ENCODE data around the gene ULK4.

Gene ULK4

DNA sequence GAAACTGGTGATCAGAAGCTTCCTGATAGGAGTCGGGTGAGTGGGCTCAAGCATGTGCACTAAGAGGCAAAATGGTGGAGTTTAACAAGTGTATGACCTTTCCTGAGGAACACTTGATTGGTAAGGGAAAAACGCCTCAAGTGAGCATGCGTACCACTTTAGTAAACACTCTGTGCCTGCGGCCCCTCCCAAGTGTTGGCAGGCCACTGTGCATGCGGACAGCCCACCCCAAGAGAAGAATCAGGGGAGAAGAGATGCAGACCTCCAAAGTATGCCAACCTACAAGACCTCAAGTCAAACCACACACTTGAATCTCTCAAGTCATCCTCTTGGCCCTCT lies 640.3 kb downstream of the ULK4 start:
- TF ChIP-seq ZNF530 (tag by site-specific recombination; IDR thresholded peaks at IDR 0.05; ENCODE audit: low read depth) (no peak), ZNF23 (tag by site-specific recombination; IDR thresholded peaks at IDR 0.05; ENCODE audit: borderline replicate concordance) (no peak), SP3 (tag by site-specific recombination; IDR thresholded peaks at IDR 0.05) (no peak), MYNN (tag by site-specific recombination; IDR thresholded peaks at IDR 0.05; ENCODE audit: borderline replicate concordance) (no peak), ZNF2 (tag by site-specific recombination; IDR thresholded peaks at IDR 0.05) (no peak), ZNF112 (tag by site-specific recombination; IDR thresholded peaks at IDR 0.05) (no peak), ZNF266 (tag by site-specific recombination; IDR thresholded peaks at IDR 0.05; ENCODE audit: low read depth) (no peak), EGR2 (tag by site-specific recombination; IDR thresholded peaks at IDR 0.05; ENCODE audit: low read depth) (no peak), ZNF202 (tag by site-specific recombination; IDR thresholded peaks at IDR 0.05; ENCODE audit: borderline replicate concordance) (no peak)
- TF ChIP-seq, protein P1, sequence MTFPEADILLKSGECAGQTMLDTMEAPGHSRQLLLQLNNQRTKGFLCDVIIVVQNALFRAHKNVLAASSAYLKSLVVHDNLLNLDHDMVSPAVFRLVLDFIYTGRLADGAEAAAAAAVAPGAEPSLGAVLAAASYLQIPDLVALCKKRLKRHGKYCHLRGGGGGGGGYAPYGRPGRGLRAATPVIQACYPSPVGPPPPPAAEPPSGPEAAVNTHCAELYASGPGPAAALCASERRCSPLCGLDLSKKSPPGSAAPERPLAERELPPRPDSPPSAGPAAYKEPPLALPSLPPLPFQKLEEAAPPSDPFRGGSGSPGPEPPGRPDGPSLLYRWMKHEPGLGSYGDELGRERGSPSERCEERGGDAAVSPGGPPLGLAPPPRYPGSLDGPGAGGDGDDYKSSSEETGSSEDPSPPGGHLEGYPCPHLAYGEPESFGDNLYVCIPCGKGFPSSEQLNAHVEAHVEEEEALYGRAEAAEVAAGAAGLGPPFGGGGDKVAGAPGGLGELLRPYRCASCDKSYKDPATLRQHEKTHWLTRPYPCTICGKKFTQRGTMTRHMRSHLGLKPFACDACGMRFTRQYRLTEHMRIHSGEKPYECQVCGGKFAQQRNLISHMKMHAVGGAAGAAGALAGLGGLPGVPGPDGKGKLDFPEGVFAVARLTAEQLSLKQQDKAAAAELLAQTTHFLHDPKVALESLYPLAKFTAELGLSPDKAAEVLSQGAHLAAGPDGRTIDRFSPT (tag by site-specific recombination; IDR thresholded peaks at IDR 0.05): no peak
- CTCF ChIA-PET: no interaction called here
- no peak overlapping the region for H3K27ac ChIP-seq (ENCODE audit: extremely low read depth, low read depth, low read length)

GRCh38 chr3:41320953-41321641 lies 640.8 kb downstream of the ULK4 start:
- Histone ChIP-seq H3K9me3 (ENCODE audit: control insufficient read depth, insufficient read depth, low read depth, low read length) (no peaks in the 10 kb centered on the region), H3K36me3 (ENCODE audit: control insufficient read depth in 2 of 2, insufficient read depth in 1 of 2, low read length in 2 of 2) (no peaks in the 10 kb centered on the region), H3K27ac (ENCODE audit: extremely low read depth, low read depth, low read length) (no peak overlapping the region), H3K4me3 (ENCODE audit: low read depth, low read length) (no peak overlapping the region), H3K4me1 (ENCODE audit: control insufficient read depth, insufficient read depth, low read length) (no peaks in the 10 kb centered on the region)
- TF ChIP-seq, protein P1 (tag by site-specific recombination; IDR thresholded peaks at IDR 0.05): no peak
- TF ChIP-seq ZNF174 (tag by site-specific recombination; IDR thresholded peaks at IDR 0.05) (no peak), ZNF544 (tag by site-specific recombination; IDR thresholded peaks at IDR 0.05) (no peak), WT1 (tag by site-specific recombination; IDR thresholded peaks at IDR 0.05) (no peak), KLF16 (tag by site-specific recombination; IDR thresholded peaks at IDR 0.05) (no peak), KLF10 (tag by site-specific recombination; IDR thresholded peaks at IDR 0.05) (no peak)
- CTCF ChIA-PET: no interaction called here
- POLR2A ChIA-PET: no interaction called here

More for the DNA sequence above, 640.3 kb downstream of the ULK4 start:
- Histone ChIP-seq H3K9me3 (ENCODE audit: control insufficient read depth, insufficient read depth, low read depth, low read length) (no peaks in the 10 kb centered on the region), H3K4me3 (ENCODE audit: low read depth, low read length) (no peak overlapping the region), H3K36me3 (ENCODE audit: control insufficient read depth in 2 of 2, insufficient read depth in 1 of 2, low read length in 2 of 2) (no peaks in the 10 kb centered on the region), H3K4me1 (ENCODE audit: control insufficient read depth, insufficient read depth, low read length) (no peaks in the 10 kb centered on the region)
- POLR2A ChIA-PET: no interaction called here

GRCh38 chr3:41318520-41318919 lies 643.4 kb downstream of the ULK4 start:
- Histone ChIP-seq H3K36me3 (ENCODE audit: control insufficient read depth in 2 of 2, insufficient read depth in 1 of 2, low read length in 2 of 2) (no peaks in the 10 kb centered on the region), H3K9me3 (ENCODE audit: control insufficient read depth, insufficient read depth, low read depth, low read length) (no peaks in the 10 kb centered on the region), H3K27ac (ENCODE audit: extremely low read depth, low read depth, low read length) (no peak overlapping the region), H3K4me1 (ENCODE audit: control insufficient read depth, insufficient read depth, low read length) (no peaks in the 10 kb centered on the region), H3K4me3 (ENCODE audit: low read depth, low read length) (no peak overlapping the region)
- TF ChIP-seq ZNF473 (tag by site-specific recombination; IDR thresholded peaks at IDR 0.05) (no peak), ZNF274 (IDR thresholded peaks at IDR 0.05; ENCODE audit: low read length) (no peak), ZNF274 (tag by site-specific recombination; IDR thresholded peaks at IDR 0.05; ENCODE audit: borderline replicate concordance) (no peak)
- TF ChIP-seq, protein P2, sequence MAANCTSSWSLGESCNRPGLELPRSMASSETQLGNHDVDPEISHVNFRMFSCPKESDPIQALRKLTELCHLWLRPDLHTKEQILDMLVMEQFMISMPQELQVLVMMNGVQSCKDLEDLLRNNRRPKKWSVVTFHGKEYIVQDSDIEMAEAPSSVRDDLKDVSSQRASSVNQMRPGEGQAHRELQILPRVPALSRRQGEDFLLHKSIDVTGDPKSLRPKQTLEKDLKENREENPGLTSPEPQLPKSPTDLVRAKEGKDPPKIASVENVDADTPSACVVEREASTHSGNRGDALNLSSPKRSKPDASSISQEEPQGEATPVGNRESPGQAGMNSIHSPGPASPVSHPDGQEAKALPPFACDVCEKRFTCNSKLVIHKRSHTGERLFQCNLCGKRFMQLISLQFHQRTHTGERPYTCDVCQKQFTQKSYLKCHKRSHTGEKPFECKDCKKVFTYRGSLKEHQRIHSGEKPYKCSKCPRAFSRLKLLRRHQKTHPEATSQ (tag by site-specific recombination; IDR thresholded peaks at IDR 0.05): no peak
- ChIA-PET CTCF (no interaction called here), POLR2A (no interaction called here)
